Astrocyte (in vitro differentiated cells and primary cell): Measurements from ENCODE around the gene DOCK1.

ENCODE experiments used
- CTCF ChIP-seq: IDR thresholded peaks from 2 replicates; pipeline ENCODE4 v1.5.1; 2011; ENCODE audit warnings: low read depth, mild to moderate bottlenecking, inconsistent platforms, low read length, moderate library complexity; ENCODE audit not compliant: insufficient read depth
- EZH2 ChIP-seq: IDR thresholded peaks from 2 replicates; pipeline ENCODE4 v1.6.1; 2012; ENCODE audit warnings: mild to moderate bottlenecking, low read length, inconsistent platforms; ENCODE audit not compliant: insufficient read depth

- TF ChIP-seq EZH2 (no peak), CTCF (no peak)
Observed at GRCh38 chr10:127314797-127315196, 409.6 kb downstream of the DOCK1 start.
